Activated naive CD8-positive, alpha-beta T cell treated with anti-CD3 and anti-CD28 coated beads, Interleukin-2, amount 50 U/mL, for 24 hours (primary cell): ENCODE data around the gene SPZ1.

Source experiments
- ATAC-seq: fragments of 150-1000 bp; cut with Tn5 transposase; one replicate; pipeline ENCODE4 v1.10.0; 2021
- DNase-seq: peaks from one replicate; pipeline ENCODE4 v3.0.0; 2021
- H3K27ac Mint-ChIP-seq: one replicate; pipeline ENCODE4 v1.8.0; 2021; ENCODE audit warnings: mild to moderate bottlenecking, mixed read lengths
- H3K27me3 Mint-ChIP-seq: one replicate; pipeline ENCODE4 v1.8.0; 2021; ENCODE audit warnings: mixed read lengths
- H3K36me3 Mint-ChIP-seq: one replicate; pipeline ENCODE4 v1.8.0; 2021; ENCODE audit warnings: low read depth, mixed read lengths
- H3K4me1 Mint-ChIP-seq: one replicate; pipeline ENCODE4 v1.8.0; 2021; ENCODE audit warnings: mixed read lengths
- H3K4me3 Mint-ChIP-seq: one replicate; pipeline ENCODE4 v1.8.0; 2021; ENCODE audit warnings: mild to moderate bottlenecking, moderate library complexity, mixed read lengths
- H3K9me3 Mint-ChIP-seq: one replicate; pipeline ENCODE4 v1.8.0; 2021; ENCODE audit warnings: mixed read lengths

The SPZ1 gene

DNA sequence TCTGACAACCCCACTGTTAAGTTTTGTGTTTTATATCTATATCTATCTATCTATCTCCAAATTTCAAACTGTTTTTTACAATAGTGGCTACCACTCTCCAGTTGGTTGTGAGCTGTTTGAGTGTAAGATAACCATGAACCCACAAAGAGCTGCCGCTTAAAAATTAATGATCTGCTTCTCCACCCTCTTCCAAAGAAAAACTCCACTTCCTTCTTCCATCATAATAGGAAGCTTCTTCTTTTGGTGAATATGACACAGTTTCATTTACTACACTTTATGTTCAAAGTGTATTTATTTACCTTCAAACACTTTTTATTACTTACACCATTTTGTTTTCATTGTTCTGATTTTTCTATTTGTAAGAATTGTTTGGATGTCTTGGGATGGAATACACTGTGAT, 37.9 kb downstream of the SPZ1 start:
- Mint-ChIP-seq H3K4me3 (no peak overlapping the region), H3K36me3 (no peaks in the 10 kb centered on the region), H3K27ac (no peak overlapping the region), H3K4me1 (no peaks in the 10 kb centered on the region), H3K27me3 (no peaks in the 10 kb centered on the region), H3K9me3 (no peaks in the 10 kb centered on the region)
- ATAC-seq: no peak
- DNase-seq: no peak

DNA sequence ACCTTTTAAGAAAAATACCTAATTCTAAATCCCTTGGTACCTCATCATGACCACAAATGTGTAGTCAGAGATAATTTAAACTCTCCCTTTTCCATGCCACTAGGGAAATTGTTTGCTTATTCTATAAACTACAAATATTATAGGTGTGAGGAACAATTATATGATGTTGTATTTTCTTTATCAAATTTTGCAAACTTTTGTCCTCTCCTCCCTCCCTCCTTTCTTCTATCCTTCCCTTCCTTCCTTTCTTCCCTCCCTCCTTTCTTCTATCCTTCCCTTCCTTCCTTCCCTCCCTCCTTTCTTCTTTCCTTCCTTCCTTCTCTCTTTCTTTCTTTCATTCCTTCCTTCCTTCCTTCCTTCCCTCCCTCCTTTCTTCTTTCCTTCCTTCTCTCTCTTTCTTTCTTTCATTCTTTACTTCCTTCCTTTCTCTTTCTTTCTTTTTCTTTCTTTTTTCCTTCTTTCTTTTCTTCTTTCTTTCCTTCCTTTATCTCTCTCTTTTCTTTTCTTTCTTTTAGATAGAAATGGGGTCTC, 41.2 kb downstream of the SPZ1 start:
- Mint-ChIP-seq H3K27me3 (peaks cover 3% of the 10 kb centered on the region), H3K4me3 (no peak overlapping the region), H3K27ac (no peak overlapping the region), H3K9me3 (no peaks in the 10 kb centered on the region), H3K4me1 (no peaks in the 10 kb centered on the region), H3K36me3 (peaks cover 1% of the 10 kb centered on the region)
- ATAC-seq (no peak), DNase-seq (no peak)

DNA sequence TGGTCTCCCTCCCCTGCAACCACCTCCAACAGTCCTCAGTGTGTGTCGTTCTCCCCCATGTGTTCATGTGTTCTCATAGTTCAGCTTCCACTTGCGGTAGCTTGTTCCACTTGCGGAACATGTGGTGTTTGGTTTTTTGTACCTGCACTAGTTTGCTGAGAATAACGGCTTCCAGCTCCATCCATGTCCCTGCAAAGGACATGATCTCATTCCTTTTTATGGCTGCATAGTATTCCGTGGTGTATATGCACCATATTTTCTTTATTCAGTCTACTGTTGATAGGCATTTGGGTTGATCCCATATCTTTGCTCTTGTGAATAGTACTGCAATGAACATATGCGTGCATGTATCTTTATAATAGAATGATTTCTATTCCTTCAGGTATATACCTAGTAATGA, 45.1 kb downstream of the SPZ1 start:
- peaks cover 1% of the 10 kb centered on the region for H3K36me3 Mint-ChIP-seq
- peaks cover 3% of the 10 kb centered on the region for H3K27me3 Mint-ChIP-seq
- no peak overlapping the region for H3K4me3 Mint-ChIP-seq
- no peak for DNase-seq
- ATAC-seq: no peak
- no peaks in the 10 kb centered on the region for H3K9me3 Mint-ChIP-seq
- H3K4me1 Mint-ChIP-seq: no peaks in the 10 kb centered on the region
- no peak overlapping the region for H3K27ac Mint-ChIP-seq

- H3K9me3 Mint-ChIP-seq: no peaks in the 10 kb centered on the region
- H3K36me3 Mint-ChIP-seq: peaks cover 1% of the 10 kb centered on the region
- no peak overlapping the region for H3K27ac Mint-ChIP-seq
- no peaks in the 10 kb centered on the region for H3K4me1 Mint-ChIP-seq
- DNase-seq (no peak), ATAC-seq (no peak)
- H3K27me3 Mint-ChIP-seq: peaks cover 9% of the 10 kb centered on the region
- no peak overlapping the region for H3K4me3 Mint-ChIP-seq
These were observed 49.1 kb downstream of the SPZ1 start for GRCh38 chr5:80368661-80369480.

- peaks cover 1% of the 10 kb centered on the region for H3K36me3 Mint-ChIP-seq
- no peak for ATAC-seq
These were observed 49.7 kb downstream of the SPZ1 start for GRCh38 chr5:80369521-80369920.

GRCh38 chr5:80370390-80370789, 50.6 kb downstream of the SPZ1 start:
- no peak for DNase-seq

More at GRCh38 chr5:80369521-80369920, 49.7 kb downstream of the SPZ1 start:
- Mint-ChIP-seq H3K27me3 (peaks cover 9% of the 10 kb centered on the region), H3K4me3 (no peak overlapping the region), H3K9me3 (no peaks in the 10 kb centered on the region), H3K4me1 (no peaks in the 10 kb centered on the region), H3K27ac (no peak overlapping the region)
- no peak for DNase-seq

More at GRCh38 chr5:80370390-80370789, 50.6 kb downstream of the SPZ1 start:
- Mint-ChIP-seq H3K4me1 (no peaks in the 10 kb centered on the region), H3K9me3 (no peaks in the 10 kb centered on the region), H3K27ac (no peak overlapping the region), H3K4me3 (no peak overlapping the region), H3K36me3 (no peaks in the 10 kb centered on the region), H3K27me3 (peaks cover 7% of the 10 kb centered on the region)
- no peak for ATAC-seq
